ENCODE data around the gene IRGC.

Gene IRGC

DNA sequence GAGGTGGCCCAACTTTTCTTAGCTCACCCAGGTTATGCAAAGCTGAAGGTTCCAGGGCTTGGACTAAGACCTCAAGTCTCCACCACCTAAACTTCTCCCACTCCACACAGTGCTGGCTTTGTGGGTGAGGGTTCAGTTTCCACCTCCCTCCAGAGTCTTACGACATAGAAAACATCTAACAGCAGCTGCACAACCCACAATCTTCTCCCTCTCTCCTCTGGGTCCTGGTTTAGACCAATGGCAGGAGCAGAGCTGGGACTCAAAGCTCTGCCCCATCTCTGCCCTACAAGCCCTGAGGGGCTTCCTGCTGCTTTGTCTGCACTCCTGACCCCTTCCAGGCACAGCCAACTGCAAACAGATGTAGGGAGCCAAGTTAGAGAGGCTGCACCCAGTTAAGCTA, 16.0 kb downstream of the IRGC start:
- H3K27ac ChIP-seq (ENCODE audit: extremely low read depth, low read depth, low read length), result no peak overlapping the region
- CTCF ChIA-PET, result interaction anchor here (0.6 to 2.3 kb wide), 5 partner anchors 10 to 185 kb away, joined by 3 to 10 read pairs (median 4); no protein-coding TSS in a partner anchor
- no peaks in the 10 kb centered on the region for H3K4me1 ChIP-seq (ENCODE audit: control insufficient read depth, insufficient read depth, low read length)
- POLR2A ChIA-PET, result interaction anchor here (1.1 to 1.3 kb wide), 3 partner anchors 21 to 63 kb away, joined by 3 to 5 read pairs (median 3); no protein-coding TSS in a partner anchor
- H3K9me3 ChIP-seq (ENCODE audit: control insufficient read depth, insufficient read depth, low read depth, low read length), result no peaks in the 10 kb centered on the region
- TF ChIP-seq ZNF510 (tag by site-specific recombination; IDR thresholded peaks at IDR 0.05; ENCODE audit: insufficient replicate concordance) (no peak), ZNF558 (tag by site-specific recombination; IDR thresholded peaks at IDR 0.05) (no peak), ZNF169 (tag by site-specific recombination; IDR thresholded peaks at IDR 0.05) (no peak), ZNF629 (tag by site-specific recombination; IDR thresholded peaks at IDR 0.05) (no peak), ZNF311 (tag by site-specific recombination; IDR thresholded peaks at IDR 0.05; ENCODE audit: borderline replicate concordance) (no peak), ZNF791 (tag by site-specific recombination; IDR thresholded peaks at IDR 0.05) (no peak), ZNF239 (tag by site-specific recombination; IDR thresholded peaks at IDR 0.05) (no peak), ZNF560 (tag by site-specific recombination; IDR thresholded peaks at IDR 0.05; ENCODE audit: borderline replicate concordance) (no peak), ZNF571 (tag by site-specific recombination; IDR thresholded peaks at IDR 0.05) (no peak), TCF7L2 (IDR thresholded peaks at IDR 0.05; ENCODE audit: borderline replicate concordance, low read depth, low read length) (no peak), SCRT1 (tag by site-specific recombination; IDR thresholded peaks at IDR 0.05; ENCODE audit: borderline replicate concordance) (no peak), ZNF48 (tag by site-specific recombination; IDR thresholded peaks at IDR 0.05) (no peak), ZNF530 (tag by site-specific recombination; IDR thresholded peaks at IDR 0.05; ENCODE audit: low read depth) (no peak), ZNF202 (tag by site-specific recombination; IDR thresholded peaks at IDR 0.05; ENCODE audit: borderline replicate concordance) (no peak), SP2 (tag by site-specific recombination; IDR thresholded peaks at IDR 0.05) (no peak), ZNF654 (tag by site-specific recombination; IDR thresholded peaks at IDR 0.05; ENCODE audit: low read depth) (no peak)
- TF ChIP-seq, protein P1, sequence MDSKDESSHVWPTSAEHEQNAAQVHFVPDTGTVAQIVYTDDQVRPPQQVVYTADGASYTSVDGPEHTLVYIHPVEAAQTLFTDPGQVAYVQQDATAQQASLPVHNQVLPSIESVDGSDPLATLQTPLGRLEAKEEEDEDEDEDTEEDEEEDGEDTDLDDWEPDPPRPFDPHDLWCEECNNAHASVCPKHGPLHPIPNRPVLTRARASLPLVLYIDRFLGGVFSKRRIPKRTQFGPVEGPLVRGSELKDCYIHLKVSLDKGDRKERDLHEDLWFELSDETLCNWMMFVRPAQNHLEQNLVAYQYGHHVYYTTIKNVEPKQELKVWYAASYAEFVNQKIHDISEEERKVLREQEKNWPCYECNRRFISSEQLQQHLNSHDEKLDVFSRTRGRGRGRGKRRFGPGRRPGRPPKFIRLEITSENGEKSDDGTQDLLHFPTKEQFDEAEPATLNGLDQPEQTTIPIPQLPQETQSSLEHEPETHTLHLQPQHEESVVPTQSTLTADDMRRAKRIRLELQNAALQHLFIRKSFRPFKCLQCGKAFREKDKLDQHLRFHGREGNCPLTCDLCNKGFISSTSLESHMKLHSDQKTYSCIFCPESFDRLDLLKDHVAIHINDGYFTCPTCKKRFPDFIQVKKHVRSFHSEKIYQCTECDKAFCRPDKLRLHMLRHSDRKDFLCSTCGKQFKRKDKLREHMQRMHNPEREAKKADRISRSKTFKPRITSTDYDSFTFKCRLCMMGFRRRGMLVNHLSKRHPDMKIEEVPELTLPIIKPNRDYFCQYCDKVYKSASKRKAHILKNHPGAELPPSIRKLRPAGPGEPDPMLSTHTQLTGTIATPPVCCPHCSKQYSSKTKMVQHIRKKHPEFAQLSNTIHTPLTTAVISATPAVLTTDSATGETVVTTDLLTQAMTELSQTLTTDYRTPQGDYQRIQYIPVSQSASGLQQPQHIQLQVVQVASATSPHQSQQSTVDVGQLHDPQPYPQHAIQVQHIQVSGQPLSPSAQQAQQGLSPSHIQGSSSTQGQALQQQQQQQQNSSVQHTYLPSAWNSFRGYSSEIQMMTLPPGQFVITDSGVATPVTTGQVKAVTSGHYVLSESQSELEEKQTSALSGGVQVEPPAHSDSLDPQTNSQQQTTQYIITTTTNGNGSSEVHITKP (tag by site-specific recombination; IDR thresholded peaks at IDR 0.05), result no peak
- TF ChIP-seq, protein P2, sequence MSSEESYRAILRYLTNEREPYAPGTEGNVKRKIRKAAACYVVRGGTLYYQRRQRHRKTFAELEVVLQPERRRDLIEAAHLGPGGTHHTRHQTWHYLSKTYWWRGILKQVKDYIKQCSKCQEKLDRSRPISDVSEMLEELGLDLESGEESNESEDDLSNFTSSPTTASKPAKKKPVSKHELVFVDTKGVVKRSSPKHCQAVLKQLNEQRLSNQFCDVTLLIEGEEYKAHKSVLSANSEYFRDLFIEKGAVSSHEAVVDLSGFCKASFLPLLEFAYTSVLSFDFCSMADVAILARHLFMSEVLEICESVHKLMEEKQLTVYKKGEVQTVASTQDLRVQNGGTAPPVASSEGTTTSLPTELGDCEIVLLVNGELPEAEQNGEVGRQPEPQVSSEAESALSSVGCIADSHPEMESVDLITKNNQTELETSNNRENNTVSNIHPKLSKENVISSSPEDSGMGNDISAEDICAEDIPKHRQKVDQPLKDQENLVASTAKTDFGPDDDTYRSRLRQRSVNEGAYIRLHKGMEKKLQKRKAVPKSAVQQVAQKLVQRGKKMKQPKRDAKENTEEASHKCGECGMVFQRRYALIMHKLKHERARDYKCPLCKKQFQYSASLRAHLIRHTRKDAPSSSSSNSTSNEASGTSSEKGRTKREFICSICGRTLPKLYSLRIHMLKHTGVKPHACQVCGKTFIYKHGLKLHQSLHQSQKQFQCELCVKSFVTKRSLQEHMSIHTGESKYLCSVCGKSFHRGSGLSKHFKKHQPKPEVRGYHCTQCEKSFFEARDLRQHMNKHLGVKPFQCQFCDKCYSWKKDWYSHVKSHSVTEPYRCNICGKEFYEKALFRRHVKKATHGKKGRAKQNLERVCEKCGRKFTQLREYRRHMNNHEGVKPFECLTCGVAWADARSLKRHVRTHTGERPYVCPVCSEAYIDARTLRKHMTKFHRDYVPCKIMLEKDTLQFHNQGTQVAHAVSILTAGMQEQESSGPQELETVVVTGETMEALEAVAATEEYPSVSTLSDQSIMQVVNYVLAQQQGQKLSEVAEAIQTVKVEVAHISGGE (tag by site-specific recombination; conservative IDR thresholded peaks at IDR 0.05; ENCODE audit: low read depth), result no peak
- H3K36me3 ChIP-seq (ENCODE audit: control insufficient read depth in 2 of 2, insufficient read depth in 1 of 2, low read length in 2 of 2), result peaks cover 76 to 88% of the 10 kb centered on the region in 2 experiments
- no peak overlapping the region for H3K4me3 ChIP-seq (ENCODE audit: low read depth, low read length)

DNA sequence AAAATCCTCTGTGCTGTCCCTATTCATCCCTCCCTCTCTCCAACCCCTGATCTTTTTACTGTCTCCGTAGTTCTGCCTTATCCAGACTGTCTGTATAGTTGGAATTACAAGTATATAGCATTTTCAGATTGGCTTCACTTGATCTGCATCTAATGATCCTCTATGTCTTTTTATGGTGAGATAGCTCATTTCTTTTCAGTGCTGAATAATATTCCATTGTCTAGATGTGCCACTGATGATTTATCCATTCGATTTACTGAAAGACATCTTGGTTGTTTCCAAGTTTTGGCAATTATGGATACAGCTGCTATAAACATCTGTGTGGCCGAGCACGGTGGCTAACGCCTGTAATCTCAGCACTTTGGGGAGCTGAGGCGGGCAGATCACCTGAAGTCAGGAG, 19.1 kb downstream of the IRGC start:
- H3K9me3 ChIP-seq (ENCODE audit: control insufficient read depth, insufficient read depth, low read depth, low read length), result no peaks in the 10 kb centered on the region
- H3K36me3 ChIP-seq (ENCODE audit: control insufficient read depth in 2 of 2, insufficient read depth in 1 of 2, low read length in 2 of 2), result peaks cover 86 to 97% of the 10 kb centered on the region in 2 experiments
- TF ChIP-seq ZNF146 (tag by site-specific recombination; IDR thresholded peaks at IDR 0.05) (peak; percentile 90), ZBTB48 (tag by site-specific recombination; IDR thresholded peaks at IDR 0.05) (no peak)
- H3K27ac ChIP-seq (ENCODE audit: extremely low read depth, low read depth, low read length), result 0 out of 2 replicates have a peak overlapping the region, but pooled peaks have one; percentile 31
- no peak overlapping the region for H3K4me3 ChIP-seq (ENCODE audit: low read depth, low read length)
- CTCF ChIA-PET, result interaction anchor here (0.7 to 5.5 kb wide), 5 partner anchors 11 to 273 kb away, joined by 3 to 50 read pairs (median 5); no protein-coding TSS in a partner anchor
- H3K4me1 ChIP-seq (ENCODE audit: control insufficient read depth, insufficient read depth, low read length), result no peaks in the 10 kb centered on the region
- POLR2A ChIA-PET, result interaction anchor here (0.7 to 1.1 kb wide), 3 partner anchors 10 to 196 kb away, joined by 3 to 7 read pairs (median 3); partner anchors contain the start of gene SMG9
